ENCODE results near the gene STAB2.

STAB2 gene

DNA sequence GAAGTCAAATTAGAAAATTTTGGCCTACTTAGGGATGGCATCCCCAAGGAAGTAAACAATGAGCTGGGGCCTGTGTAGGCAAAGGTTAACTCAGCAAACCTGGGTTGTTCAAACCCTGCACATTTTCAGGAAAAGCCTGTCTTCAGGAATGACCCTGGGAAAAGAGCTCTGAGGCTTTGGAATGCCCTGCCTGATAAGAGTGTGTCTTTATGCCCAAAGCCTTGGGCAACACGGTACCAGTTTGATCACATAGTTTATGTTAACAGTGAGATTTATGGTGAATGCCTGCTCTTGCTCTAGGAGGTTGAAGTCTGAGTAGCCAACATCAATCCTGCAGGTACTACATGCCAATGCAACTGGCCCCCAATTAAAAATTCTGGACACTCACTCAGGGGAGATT, 28.2 kb upstream of the STAB2 start:
- peaks cover 17% of the 10 kb centered on the region for H3K4me1 ChIP-seq (ENCODE audit: control insufficient read depth, insufficient read depth, low read length)
- no peak overlapping the region for H3K4me2 ChIP-seq (ENCODE audit: low read length)
- H3K9ac ChIP-seq (ENCODE audit: low read depth, low read length) = no peak overlapping the region
- H3K27me3 ChIP-seq (ENCODE audit: control insufficient read depth, insufficient read depth, low read length) = no peaks in the 10 kb centered on the region
- no peaks in the 10 kb centered on the region for H3K36me3 ChIP-seq (ENCODE audit: insufficient read depth, low read length)
- no peak overlapping the region for H3K4me3 ChIP-seq (ENCODE audit: low read length)
- peaks cover 5% of the 10 kb centered on the region for H3K9me3 ChIP-seq (replicated peaks; ENCODE audit: low read length)

DNA sequence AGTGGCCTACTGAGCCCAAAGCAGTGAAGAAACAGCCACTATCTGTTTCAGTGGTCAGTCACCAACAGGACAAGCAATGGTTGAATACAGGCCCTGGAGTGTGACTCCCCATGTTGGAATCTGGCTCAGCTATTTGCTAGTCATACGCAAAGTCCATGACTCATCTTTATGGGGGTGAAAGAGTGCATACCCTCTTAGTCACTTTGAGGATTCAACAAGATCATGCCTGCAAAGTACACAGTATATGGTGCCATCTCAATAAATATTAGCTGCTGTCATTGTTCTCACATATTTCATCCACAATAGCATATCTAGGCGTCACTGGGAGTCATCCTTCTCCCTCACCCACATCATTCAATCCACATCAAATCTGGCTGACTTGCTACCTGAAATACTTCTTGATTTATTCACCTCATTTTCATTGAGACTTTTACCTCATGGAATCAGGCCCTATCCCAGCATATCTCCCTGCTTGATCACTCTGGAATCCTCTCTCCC, 26.4 kb upstream of the STAB2 start:
- no peak overlapping the region for H3K4me3 ChIP-seq (ENCODE audit: low read length)
- peaks cover 5% of the 10 kb centered on the region for H3K9me3 ChIP-seq (replicated peaks; ENCODE audit: low read length)
- H3K36me3 ChIP-seq (ENCODE audit: insufficient read depth, low read length) = no peaks in the 10 kb centered on the region
- peak overlapping the region; percentile 59 for H3K9ac ChIP-seq (ENCODE audit: low read depth, low read length)
- H3K4me2 ChIP-seq (ENCODE audit: low read length) = peak overlapping the region; percentile 51
- no peaks in the 10 kb centered on the region for H3K27me3 ChIP-seq (ENCODE audit: control insufficient read depth, insufficient read depth, low read length)
- peaks cover 17% of the 10 kb centered on the region for H3K4me1 ChIP-seq (ENCODE audit: control insufficient read depth, insufficient read depth, low read length)

DNA sequence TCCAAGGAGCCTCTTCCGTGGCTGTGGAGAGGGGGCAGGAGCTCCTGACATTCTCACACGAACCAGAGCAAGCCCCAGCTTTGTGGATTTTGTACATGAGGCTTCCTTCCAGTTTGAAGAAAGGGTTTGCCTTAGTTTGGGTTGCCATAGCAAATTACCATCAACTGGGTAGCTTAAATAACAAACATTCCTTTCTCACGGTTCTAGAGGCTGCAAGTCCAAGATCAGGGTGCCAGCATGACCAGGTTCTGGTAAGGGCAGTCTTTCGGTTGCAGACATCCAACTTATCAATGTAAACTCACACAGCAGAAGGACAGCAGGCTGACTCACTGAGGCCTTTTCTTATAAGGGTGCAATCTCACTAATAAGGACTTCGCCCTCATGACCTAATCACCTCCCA, 25.9 kb upstream of the STAB2 start:
- H3K9me3 ChIP-seq (replicated peaks; ENCODE audit: low read length) = peaks cover 5% of the 10 kb centered on the region
- peak overlapping the region; percentile 51 for H3K4me2 ChIP-seq (ENCODE audit: low read length)
- no peak overlapping the region for H3K4me3 ChIP-seq (ENCODE audit: low read length)
- H3K36me3 ChIP-seq (ENCODE audit: insufficient read depth, low read length) = no peaks in the 10 kb centered on the region
- H3K27me3 ChIP-seq (ENCODE audit: control insufficient read depth, insufficient read depth, low read length) = no peaks in the 10 kb centered on the region
- peak overlapping the region; percentile 59 for H3K9ac ChIP-seq (ENCODE audit: low read depth, low read length)
- H3K4me1 ChIP-seq (ENCODE audit: control insufficient read depth, insufficient read depth, low read length) = peaks cover 17% of the 10 kb centered on the region

DNA sequence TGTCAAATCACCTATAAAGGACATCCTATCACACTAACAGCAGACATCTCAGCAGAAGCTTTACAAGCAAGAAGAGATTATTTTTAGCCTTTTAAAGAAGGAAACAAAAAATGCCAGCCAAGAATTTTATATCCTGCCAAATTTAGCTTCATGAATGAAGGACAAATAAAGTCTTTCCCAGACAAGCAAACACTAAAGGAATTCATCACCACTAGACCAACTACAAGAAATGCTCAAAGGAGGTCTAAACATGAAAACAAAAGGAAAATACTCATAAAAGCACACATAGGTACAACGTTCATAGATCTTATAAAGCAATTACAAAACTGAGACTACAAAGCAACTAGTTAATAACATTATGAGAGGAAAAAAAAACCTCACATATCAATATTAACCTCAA, 20.7 kb upstream of the STAB2 start:
- H3K36me3 ChIP-seq (ENCODE audit: insufficient read depth, low read length) = no peaks in the 10 kb centered on the region
- H3K4me3 ChIP-seq (ENCODE audit: low read length) = no peak overlapping the region
- peaks cover 5% of the 10 kb centered on the region for H3K4me1 ChIP-seq (ENCODE audit: control insufficient read depth, insufficient read depth, low read length)
- H3K4me2 ChIP-seq (ENCODE audit: low read length) = no peak overlapping the region
- no peak overlapping the region for H3K9ac ChIP-seq (ENCODE audit: low read depth, low read length)
- peaks cover 5% of the 10 kb centered on the region for H3K9me3 ChIP-seq (replicated peaks; ENCODE audit: low read length)
- peaks cover 9% of the 10 kb centered on the region for H3K27me3 ChIP-seq (ENCODE audit: control insufficient read depth, insufficient read depth, low read length)

DNA sequence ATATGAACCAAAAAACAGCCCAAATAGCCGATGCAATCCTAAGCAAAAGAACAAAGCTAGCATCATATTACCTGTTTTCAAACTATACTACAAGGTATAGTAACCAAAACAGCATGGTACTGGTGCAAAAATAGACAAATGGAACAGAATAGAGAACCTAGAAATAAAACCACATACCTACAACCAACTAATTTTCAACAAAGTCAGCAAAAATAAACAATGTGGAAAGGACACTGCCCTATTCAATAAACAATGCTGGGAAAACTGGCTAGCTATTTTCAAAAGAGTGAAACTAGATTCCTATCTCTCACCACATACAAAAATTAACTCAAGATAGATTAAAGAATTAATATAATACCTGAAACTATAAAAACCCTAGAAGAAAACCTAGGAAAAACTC, 17.8 kb upstream of the STAB2 start:
- no peaks in the 10 kb centered on the region for H3K9me3 ChIP-seq (replicated peaks; ENCODE audit: low read length)

DNA sequence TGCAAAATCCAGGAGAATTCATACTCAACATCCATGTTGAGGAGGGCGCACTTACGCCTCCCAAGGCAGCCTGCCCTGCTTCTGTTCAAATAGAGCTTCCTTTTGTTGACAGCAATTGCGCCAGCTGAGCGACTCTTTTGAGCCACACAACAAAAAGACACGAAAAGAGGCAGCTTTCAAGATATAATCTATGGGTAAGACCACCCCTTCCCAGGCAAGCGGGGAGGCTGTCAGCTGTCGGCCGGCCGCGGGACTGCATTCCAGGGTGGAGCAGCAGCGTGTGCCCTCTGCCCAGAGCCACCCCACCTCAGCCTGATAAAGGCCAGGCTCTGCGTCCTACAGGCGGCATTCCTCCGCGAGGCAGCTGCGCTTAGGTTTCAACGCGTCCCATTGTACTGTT, 15.8 kb upstream of the STAB2 start:
- Histone ChIP-seq H3K36me3 (ENCODE audit: insufficient read depth, low read length) (no peaks in the 10 kb centered on the region), H3K27me3 (ENCODE audit: control insufficient read depth, insufficient read depth, low read length) (peaks cover 19% of the 10 kb centered on the region), H3K4me2 (ENCODE audit: low read length) (peak overlapping the region; percentile 47), H3K9ac (ENCODE audit: low read depth, low read length) (no peak overlapping the region), H3K9me3 (replicated peaks; ENCODE audit: low read length) (no peaks in the 10 kb centered on the region), H3K4me1 (ENCODE audit: control insufficient read depth, insufficient read depth, low read length) (no peaks in the 10 kb centered on the region), H3K4me3 (ENCODE audit: low read length) (peak overlapping the region; percentile 42)

More for the DNA sequence above, 17.8 kb upstream of the STAB2 start:
- Histone ChIP-seq H3K27me3 (ENCODE audit: control insufficient read depth, insufficient read depth, low read length) (peaks cover 14% of the 10 kb centered on the region), H3K9ac (ENCODE audit: low read depth, low read length) (no peak overlapping the region), H3K36me3 (ENCODE audit: insufficient read depth, low read length) (no peaks in the 10 kb centered on the region), H3K4me1 (ENCODE audit: control insufficient read depth, insufficient read depth, low read length) (no peaks in the 10 kb centered on the region), H3K4me2 (ENCODE audit: low read length) (no peak overlapping the region), H3K4me3 (ENCODE audit: low read length) (no peak overlapping the region)

DNA sequence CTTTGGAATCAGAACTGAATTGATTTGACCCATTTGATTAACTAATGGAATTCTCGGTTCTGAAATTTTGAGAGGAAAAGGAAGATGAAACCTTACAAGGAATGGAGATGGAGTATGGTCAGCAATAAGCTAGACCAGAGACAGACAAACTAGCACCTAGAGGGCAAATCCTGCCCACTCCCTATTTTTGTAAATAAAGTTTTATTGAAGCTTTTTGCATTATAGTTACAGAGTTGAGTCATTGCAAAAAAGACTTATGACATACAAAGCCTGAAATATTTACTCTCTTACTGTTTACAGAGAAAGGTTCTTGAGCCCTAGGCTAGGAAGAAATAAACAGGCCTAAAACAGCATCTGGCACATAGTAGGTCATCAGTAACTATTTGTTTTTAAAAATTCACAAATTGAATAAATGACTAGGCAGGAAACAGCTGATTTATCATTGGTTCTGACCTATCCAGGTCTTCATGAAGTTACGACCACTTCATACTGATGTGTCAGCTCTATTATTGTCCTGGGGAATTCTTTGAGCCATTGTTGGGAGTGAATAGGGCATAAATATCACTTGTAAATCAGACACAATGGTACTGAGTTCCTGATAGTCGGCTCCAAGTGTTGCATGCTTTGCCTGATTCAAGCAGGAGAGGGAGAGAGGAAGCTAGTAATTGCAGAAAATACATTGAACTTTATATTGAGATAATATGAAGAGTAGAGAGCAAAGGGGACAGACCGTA, 14.6 kb upstream of the STAB2 start:
- no peaks in the 10 kb centered on the region for H3K4me1 ChIP-seq (ENCODE audit: control insufficient read depth, insufficient read depth, low read length)
- no peak overlapping the region for H3K4me3 ChIP-seq (ENCODE audit: low read length)
- no peak overlapping the region for H3K4me2 ChIP-seq (ENCODE audit: low read length)
- H3K36me3 ChIP-seq (ENCODE audit: insufficient read depth, low read length) = no peaks in the 10 kb centered on the region
- H3K27me3 ChIP-seq (ENCODE audit: control insufficient read depth, insufficient read depth, low read length) = peaks cover 24% of the 10 kb centered on the region
- no peaks in the 10 kb centered on the region for H3K9me3 ChIP-seq (replicated peaks; ENCODE audit: low read length)
- no peak overlapping the region for H3K9ac ChIP-seq (ENCODE audit: low read depth, low read length)

DNA sequence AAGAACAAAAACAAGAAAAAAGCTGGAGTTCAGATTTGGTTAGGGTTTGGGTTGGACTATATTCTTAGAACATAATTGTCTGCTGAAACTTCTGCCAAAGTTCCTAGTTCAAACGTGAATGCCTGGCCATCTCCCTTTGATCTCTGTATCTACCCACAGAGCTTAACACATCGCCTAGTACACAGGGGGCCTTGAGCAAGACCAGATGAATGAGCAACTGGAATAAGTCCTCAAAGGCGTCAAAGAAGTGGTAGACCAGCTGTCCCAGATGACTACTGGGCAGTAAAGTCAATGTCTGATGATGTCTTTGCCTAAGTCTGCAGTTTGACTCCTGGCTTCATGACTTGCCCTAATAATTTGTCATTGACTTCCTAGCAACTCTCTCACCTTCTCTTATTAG, 13.9 kb upstream of the STAB2 start:
- no peak overlapping the region for H3K4me2 ChIP-seq (ENCODE audit: low read length)
- H3K4me3 ChIP-seq (ENCODE audit: low read length) = no peak overlapping the region
- H3K9me3 ChIP-seq (replicated peaks; ENCODE audit: low read length) = no peaks in the 10 kb centered on the region
- H3K36me3 ChIP-seq (ENCODE audit: insufficient read depth, low read length) = no peaks in the 10 kb centered on the region
- H3K9ac ChIP-seq (ENCODE audit: low read depth, low read length) = no peak overlapping the region
- H3K27me3 ChIP-seq (ENCODE audit: control insufficient read depth, insufficient read depth, low read length) = peaks cover 29% of the 10 kb centered on the region
- no peaks in the 10 kb centered on the region for H3K4me1 ChIP-seq (ENCODE audit: control insufficient read depth, insufficient read depth, low read length)

DNA sequence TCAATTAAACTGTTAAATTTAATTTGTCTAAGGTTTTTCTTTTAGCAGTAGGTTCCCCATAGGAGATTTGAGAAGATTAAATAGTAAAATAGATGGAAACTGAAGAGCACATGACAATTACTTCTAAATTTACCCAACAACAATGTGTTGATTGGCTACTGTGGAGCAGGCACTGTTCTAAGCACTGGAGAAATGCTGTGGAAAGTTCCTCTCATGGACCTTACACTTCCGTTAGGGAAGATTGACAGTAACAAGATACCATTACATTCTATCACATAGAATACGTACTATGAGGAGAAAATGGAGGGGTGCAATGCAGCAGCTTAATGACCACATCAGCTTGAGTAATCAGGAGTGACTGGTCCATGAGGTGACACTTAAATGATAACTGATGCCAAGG, 8.1 kb upstream of the STAB2 start:
- no peaks in the 10 kb centered on the region for H3K4me1 ChIP-seq (ENCODE audit: control insufficient read depth, insufficient read depth, low read length)
- H3K4me2 ChIP-seq (ENCODE audit: low read length) = no peak overlapping the region
- H3K9me3 ChIP-seq (replicated peaks; ENCODE audit: low read length) = no peaks in the 10 kb centered on the region
- H3K4me3 ChIP-seq (ENCODE audit: low read length) = no peak overlapping the region
- no peaks in the 10 kb centered on the region for H3K36me3 ChIP-seq (ENCODE audit: insufficient read depth, low read length)
- H3K27me3 ChIP-seq (ENCODE audit: control insufficient read depth, insufficient read depth, low read length) = peaks cover 45% of the 10 kb centered on the region
- H3K9ac ChIP-seq (ENCODE audit: low read depth, low read length) = no peak overlapping the region

DNA sequence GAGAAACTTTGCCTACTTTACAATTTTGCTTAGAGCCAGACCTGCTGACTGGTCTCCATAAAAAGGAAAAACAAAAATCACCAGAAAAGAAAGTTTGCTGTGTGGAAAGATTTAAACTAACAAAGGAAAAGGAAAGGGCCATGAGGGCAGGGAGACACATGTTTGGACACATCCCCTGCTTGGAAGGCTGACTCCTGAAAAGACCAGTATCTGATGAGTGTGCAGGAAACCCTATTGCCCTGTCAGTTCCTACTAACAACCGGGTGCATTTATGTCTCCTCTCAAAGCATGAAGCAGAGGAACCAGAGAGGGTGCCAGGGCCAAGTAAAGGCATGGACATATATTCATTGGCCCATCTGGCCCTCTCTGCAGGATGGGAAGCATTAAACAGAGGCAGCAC, 7.0 kb upstream of the STAB2 start:
- Histone ChIP-seq H3K9me3 (replicated peaks; ENCODE audit: low read length) (no peaks in the 10 kb centered on the region), H3K36me3 (ENCODE audit: insufficient read depth, low read length) (no peaks in the 10 kb centered on the region), H3K27me3 (ENCODE audit: control insufficient read depth, insufficient read depth, low read length) (peaks cover 47% of the 10 kb centered on the region), H3K4me1 (ENCODE audit: control insufficient read depth, insufficient read depth, low read length) (no peaks in the 10 kb centered on the region), H3K9ac (ENCODE audit: low read depth, low read length) (no peak overlapping the region), H3K4me3 (ENCODE audit: low read length) (no peak overlapping the region), H3K4me2 (ENCODE audit: low read length) (no peak overlapping the region)

DNA sequence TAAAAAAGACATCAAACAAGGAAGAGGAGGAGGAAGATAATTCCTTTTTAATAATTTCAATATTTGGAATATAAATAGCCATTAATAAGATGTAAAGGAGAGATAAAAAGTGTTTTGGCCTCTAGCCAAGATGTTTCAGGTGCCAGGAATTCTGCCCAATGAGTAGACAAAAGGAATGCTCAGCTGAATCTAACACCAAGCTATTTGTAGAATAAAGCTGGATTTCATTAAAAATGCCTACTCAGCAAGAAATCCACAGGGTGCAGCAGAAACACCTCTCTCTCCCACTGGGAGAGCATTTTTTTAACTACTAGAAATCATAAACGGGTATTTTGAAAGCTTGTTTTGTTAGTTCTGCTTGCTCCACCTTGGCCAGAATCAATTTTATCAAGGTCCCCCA, 4.1 kb upstream of the STAB2 start:
- Histone ChIP-seq H3K4me3 (ENCODE audit: low read length) (no peak overlapping the region), H3K9me3 (replicated peaks; ENCODE audit: low read length) (no peaks in the 10 kb centered on the region), H3K4me1 (ENCODE audit: control insufficient read depth, insufficient read depth, low read length) (no peaks in the 10 kb centered on the region), H3K36me3 (ENCODE audit: insufficient read depth, low read length) (no peaks in the 10 kb centered on the region), H3K4me2 (ENCODE audit: low read length) (no peak overlapping the region), H3K27me3 (ENCODE audit: control insufficient read depth, insufficient read depth, low read length) (peaks cover 42% of the 10 kb centered on the region), H3K9ac (ENCODE audit: low read depth, low read length) (no peak overlapping the region)

DNA sequence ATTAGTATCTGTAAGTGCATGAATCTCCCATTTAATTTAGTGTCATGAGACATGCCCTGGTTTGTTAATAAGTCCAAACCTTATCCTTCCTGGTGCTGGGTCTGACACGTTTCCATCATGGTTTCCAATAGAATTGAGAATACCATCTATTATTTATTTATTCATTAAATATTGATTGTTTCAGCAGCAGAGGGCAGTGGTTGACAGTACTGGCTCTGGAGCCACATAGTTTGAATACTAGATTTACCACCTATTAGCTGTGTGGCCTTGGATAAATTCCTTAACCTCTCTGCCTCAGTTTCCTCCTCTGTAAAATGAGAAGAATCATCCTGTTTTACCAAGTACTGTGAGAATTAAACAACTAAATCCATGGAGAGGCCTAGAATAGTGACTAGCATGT, 941 bp upstream of the STAB2 start:
- H3K4me1 ChIP-seq (ENCODE audit: control insufficient read depth, insufficient read depth, low read length) = no peaks in the 10 kb centered on the region
- no peaks in the 10 kb centered on the region for H3K36me3 ChIP-seq (ENCODE audit: insufficient read depth, low read length)
- H3K9me3 ChIP-seq (replicated peaks; ENCODE audit: low read length) = no peaks in the 10 kb centered on the region
- no peak overlapping the region for H3K4me3 ChIP-seq (ENCODE audit: low read length)
- H3K4me2 ChIP-seq (ENCODE audit: low read length) = no peak overlapping the region
- peaks cover 19% of the 10 kb centered on the region for H3K27me3 ChIP-seq (ENCODE audit: control insufficient read depth, insufficient read depth, low read length)
- H3K9ac ChIP-seq (ENCODE audit: low read depth, low read length) = no peak overlapping the region

Data from skeletal muscle satellite cell (primary cell).